Activated CD8-positive, alpha-beta T cell treated with anti-CD3 and anti-CD28 coated beads, Interleukin-2, amount 10 ng/mL, durations not matched to agents 7 days and 5 days (primary cell): ENCODE measurements around the gene LMO7. TPM values are rescaled to one million over a fixed set of nuclear protein-coding genes. Genes with fewer than 3 reads are reported as not detected.

ENCODE experiments used
- ATAC-seq: fragments of 150-1000 bp; cut with Tn5 transposase; one replicate; pipeline ENCODE4 v1.10.0; 2021; ENCODE audit warnings: moderate library complexity
- CTCF ChIA-PET: fragments of 350-600 bp; sonication (Branson Sonifier 250); formaldehyde crosslinking; loops from one replicate; lab custom pipeline; 2021; ENCODE audit warnings: antibody characterized with exemption; lab: Charles Lee
- POLR2A ChIA-PET: fragments of 350-600 bp; sonication (Branson Sonifier 250); formaldehyde crosslinking; loops from one replicate; lab custom pipeline; 2021; ENCODE audit warnings: antibody characterized with exemption; lab: Charles Lee
- DNase-seq: peaks from one replicate; pipeline ENCODE4 v3.0.0-alpha.2; 2020
- H3K27ac Mint-ChIP-seq: one replicate; pipeline ENCODE4 v1.8.0; 2021; ENCODE audit warnings: mild to moderate bottlenecking, mixed read lengths
- H3K27me3 Mint-ChIP-seq: one replicate; pipeline ENCODE4 v1.8.0; 2021; ENCODE audit warnings: low read depth, mixed read lengths
- H3K36me3 Mint-ChIP-seq: one replicate; pipeline ENCODE4 v1.8.0; 2021; ENCODE audit warnings: low read depth, mixed read lengths
- H3K4me1 Mint-ChIP-seq: one replicate; pipeline ENCODE4 v1.8.0; 2021; ENCODE audit warnings: low read depth, mixed read lengths
- H3K4me3 Mint-ChIP-seq: one replicate; pipeline ENCODE4 v1.8.0; 2021; ENCODE audit warnings: mild to moderate bottlenecking, mixed read lengths
- H3K9me3 Mint-ChIP-seq: one replicate; pipeline ENCODE4 v1.8.0; 2022; ENCODE audit warnings: mixed read lengths; ENCODE audit not compliant: insufficient read depth
- total RNA-seq, 2 experiments: library from RNA; stranded (reverse); gene quantifications; one replicate each; pipeline ENCODE4 v1.2.3, GENCODE V29; 2021

LMO7 gene
- total RNA-seq, 2 experiments from 2014 or later = 12.5 to 13.8 TPM

DNA sequence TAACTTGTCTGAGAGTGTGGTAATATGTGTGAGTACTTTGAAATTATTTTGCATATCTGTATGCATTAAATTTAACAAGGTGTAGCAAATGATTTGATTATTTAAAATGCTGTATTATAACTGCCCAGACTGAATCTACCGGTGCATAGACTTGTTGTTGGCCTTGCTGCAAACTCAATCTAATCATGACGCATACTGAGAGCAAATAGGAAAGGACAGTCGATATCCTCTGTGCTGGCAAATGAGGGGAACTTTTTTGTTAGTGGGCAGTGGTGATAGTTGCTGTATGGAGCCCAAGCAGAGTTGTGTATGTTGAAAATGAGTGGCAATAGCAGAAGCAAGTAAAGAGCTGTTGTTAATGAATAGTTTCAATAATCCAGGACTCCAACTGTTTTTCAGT lies 127.4 kb downstream of the LMO7 start:
- no peak overlapping the region for H3K27ac Mint-ChIP-seq
- DNase-seq (no peak), ATAC-seq (no peak)
- no peak overlapping the region for H3K4me3 Mint-ChIP-seq
- H3K4me1 Mint-ChIP-seq = peaks cover 53% of the 10 kb centered on the region
- H3K9me3 Mint-ChIP-seq = peaks cover 3% of the 10 kb centered on the region
- peaks cover 20% of the 10 kb centered on the region for H3K36me3 Mint-ChIP-seq
- CTCF ChIA-PET = interaction anchor here (1.8 to 5.7 kb wide), 2 partner anchors 68 to 113 kb away, joined by 4 to 50 read pairs; no protein-coding TSS in a partner anchor
- POLR2A ChIA-PET = no interaction called here
- no peaks in the 10 kb centered on the region for H3K27me3 Mint-ChIP-seq

DNA sequence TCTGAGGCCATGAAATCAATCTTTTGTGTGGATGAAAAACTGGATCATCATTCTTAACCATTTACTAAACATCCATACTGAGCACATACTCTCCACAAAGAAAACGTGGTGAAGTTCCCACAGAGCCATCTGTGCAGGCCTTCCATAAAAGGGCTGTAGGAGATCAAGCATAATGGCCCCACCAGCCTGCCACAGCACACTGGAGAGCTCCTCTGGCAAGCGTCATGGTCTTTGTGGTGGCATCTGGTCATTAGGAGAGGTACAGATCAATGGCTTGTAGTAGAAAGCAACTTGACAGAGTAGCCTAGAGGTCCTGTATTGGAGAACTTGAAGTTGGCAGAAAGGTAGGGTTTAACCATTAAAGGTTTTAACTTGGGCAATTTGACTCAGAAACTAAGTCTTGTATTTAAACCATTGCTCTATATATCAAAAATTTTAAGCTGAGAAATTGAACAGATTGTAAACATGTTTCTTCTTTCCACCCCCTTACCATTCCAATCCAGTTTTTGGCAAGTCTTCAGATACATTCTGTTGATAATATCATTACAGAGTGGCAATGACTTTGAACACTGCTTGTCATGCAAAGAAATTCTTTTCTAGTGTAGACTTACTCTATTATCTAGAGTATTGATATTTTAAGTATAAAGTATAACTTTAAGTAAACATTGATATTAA lies 128.3 kb downstream of the LMO7 start:
- no peak for DNase-seq
- H3K4me1 Mint-ChIP-seq = peaks cover 50% of the 10 kb centered on the region
- CTCF ChIA-PET = interaction anchor here (1.8 to 5.7 kb wide), 2 partner anchors 69 to 112 kb away, joined by 4 to 50 read pairs; no protein-coding TSS in a partner anchor
- no peak overlapping the region for H3K4me3 Mint-ChIP-seq
- POLR2A ChIA-PET = no interaction called here
- H3K36me3 Mint-ChIP-seq = peaks cover 20% of the 10 kb centered on the region
- no peak overlapping the region for H3K27ac Mint-ChIP-seq
- ATAC-seq = no peak
- H3K9me3 Mint-ChIP-seq = peaks cover 3% of the 10 kb centered on the region
- no peaks in the 10 kb centered on the region for H3K27me3 Mint-ChIP-seq

DNA sequence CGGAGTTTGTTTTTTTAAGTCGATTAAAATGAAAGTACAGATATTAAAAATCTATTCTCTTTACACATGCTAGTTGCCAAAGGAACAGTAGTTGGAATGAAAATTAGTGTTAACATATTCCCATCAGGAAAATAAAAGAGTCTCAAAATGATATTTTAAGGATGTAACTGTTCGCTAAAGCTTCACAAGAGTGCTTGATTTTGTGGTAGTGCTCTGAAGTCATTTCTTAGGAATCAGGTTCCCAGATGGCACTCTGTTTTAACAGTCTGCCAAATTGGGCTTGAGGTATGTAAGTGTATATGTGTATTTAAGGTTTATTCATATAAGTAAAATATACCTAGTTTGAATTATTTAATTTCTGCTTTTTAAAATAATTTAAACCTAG lies 128.8 kb downstream of the LMO7 start:
- Mint-ChIP-seq H3K9me3 (peaks cover 3% of the 10 kb centered on the region), H3K4me1 (peaks cover 46% of the 10 kb centered on the region), H3K36me3 (peaks cover 20% of the 10 kb centered on the region), H3K27me3 (no peaks in the 10 kb centered on the region), H3K27ac (no peak overlapping the region), H3K4me3 (no peak overlapping the region)
- DNase-seq (no peak), ATAC-seq (no peak)
- POLR2A ChIA-PET = no interaction called here
- CTCF ChIA-PET = interaction anchor here (1.8 kb wide), 1 partner anchor 112 kb away, joined by 4 read pairs; no protein-coding TSS in a partner anchor

DNA sequence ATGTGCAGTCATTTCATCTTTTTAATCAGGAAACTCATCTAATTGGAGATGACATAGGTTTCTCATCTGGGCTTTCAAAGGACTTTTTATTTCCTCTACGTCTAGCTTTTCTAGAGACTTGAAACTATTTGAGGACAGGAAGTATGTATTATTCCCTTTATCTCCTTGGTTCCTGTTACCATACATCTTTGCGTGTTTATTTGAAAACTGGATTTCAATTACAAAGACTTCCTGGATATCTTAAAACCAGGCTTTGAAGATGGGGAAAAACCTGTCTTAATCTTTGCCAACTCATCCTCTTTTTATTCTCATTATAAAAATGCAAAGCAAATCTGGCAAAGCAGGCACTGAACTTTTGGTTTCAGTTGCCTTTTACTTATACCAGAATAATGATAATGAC lies 130.5 kb downstream of the LMO7 start:
- ChIA-PET POLR2A (interaction anchor here (0.6 kb wide), 1 partner anchor 95 kb away, joined by 3 read pairs; no protein-coding TSS in a partner anchor), CTCF (interaction anchor here (3.1 kb wide), 1 partner anchor 71 kb away, joined by 11 read pairs; no protein-coding TSS in a partner anchor)
- H3K9me3 Mint-ChIP-seq = peaks cover 3% of the 10 kb centered on the region
- ATAC-seq = no peak
- peaks cover 36% of the 10 kb centered on the region for H3K4me1 Mint-ChIP-seq
- no peak for DNase-seq
- no peaks in the 10 kb centered on the region for H3K27me3 Mint-ChIP-seq
- H3K4me3 Mint-ChIP-seq = no peak overlapping the region
- peaks cover 20% of the 10 kb centered on the region for H3K36me3 Mint-ChIP-seq
- H3K27ac Mint-ChIP-seq = no peak overlapping the region

DNA sequence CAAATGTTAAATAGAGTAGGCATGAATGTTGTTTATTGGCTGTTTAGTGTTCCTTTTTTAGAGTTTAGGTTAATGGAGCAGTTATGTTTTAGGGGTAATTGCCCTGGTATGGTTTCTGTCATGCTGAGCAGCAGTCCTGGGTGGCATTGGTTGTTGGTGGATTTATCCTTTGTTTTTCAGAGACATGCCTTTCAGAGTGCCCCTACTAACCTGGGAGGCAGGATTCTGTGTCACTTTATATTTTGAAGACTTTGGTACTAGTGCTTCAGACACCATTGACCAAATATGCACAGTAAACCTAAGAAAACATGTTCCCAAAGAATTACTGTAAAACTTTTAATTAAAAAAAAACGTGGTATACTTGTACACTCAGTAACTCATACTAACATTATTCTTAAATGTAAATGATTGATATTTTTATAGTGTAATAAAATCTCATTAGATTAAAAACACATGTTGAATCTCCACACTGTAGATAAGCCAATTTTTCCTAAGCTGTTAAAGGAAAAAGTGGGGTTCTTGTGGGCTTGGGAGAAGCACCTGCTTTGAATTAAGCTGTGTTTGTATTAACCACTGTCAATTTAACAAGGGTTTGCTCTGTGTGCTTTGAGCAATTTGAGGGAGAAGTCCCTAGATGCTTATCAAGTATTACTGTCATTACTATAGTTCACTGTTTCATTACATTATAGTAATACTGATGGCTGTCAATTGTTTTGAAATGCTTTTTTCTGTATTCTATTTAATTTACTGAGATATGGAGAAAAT lies 133.2 kb downstream of the LMO7 start:
- ChIA-PET CTCF (interaction anchor here (1.1 to 3.1 kb wide), 2 partner anchors 10 to 73 kb away, joined by 3 to 11 read pairs; no protein-coding TSS in a partner anchor), POLR2A (no interaction called here)
- peaks cover 20% of the 10 kb centered on the region for H3K4me1 Mint-ChIP-seq
- peaks cover 14% of the 10 kb centered on the region for H3K36me3 Mint-ChIP-seq
- H3K9me3 Mint-ChIP-seq = peaks cover 3% of the 10 kb centered on the region
- DNase-seq = no peak
- no peak overlapping the region for H3K27ac Mint-ChIP-seq
- no peak overlapping the region for H3K4me3 Mint-ChIP-seq
- no peaks in the 10 kb centered on the region for H3K27me3 Mint-ChIP-seq
- no peak for ATAC-seq

DNA sequence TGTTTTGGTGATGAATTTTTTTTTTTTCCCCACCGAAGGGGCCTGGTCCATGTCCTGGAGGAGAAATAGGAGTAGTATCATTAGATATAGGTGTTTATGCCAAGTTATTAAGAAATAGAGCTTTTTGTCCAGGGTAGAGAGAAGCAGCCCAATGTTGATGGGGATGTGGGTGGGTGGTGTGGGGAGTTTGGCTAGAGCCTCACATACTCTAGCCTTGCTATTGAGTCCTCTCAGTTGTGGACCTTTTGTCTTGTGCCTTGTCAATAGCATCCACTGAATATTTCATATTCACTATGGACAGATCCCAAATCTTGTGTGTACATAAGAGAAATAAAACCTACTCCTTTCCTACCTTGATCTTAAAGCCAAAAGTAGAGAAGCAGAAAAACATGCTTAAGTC lies 134.0 kb downstream of the LMO7 start:
- Mint-ChIP-seq H3K9me3 (peaks cover 3% of the 10 kb centered on the region), H3K36me3 (peaks cover 14% of the 10 kb centered on the region), H3K4me1 (peaks cover 20% of the 10 kb centered on the region), H3K4me3 (no peak overlapping the region), H3K27ac (no peak overlapping the region), H3K27me3 (no peaks in the 10 kb centered on the region)
- POLR2A ChIA-PET = no interaction called here
- ATAC-seq = no peak
- CTCF ChIA-PET = no interaction called here
- DNase-seq = no peak

DNA sequence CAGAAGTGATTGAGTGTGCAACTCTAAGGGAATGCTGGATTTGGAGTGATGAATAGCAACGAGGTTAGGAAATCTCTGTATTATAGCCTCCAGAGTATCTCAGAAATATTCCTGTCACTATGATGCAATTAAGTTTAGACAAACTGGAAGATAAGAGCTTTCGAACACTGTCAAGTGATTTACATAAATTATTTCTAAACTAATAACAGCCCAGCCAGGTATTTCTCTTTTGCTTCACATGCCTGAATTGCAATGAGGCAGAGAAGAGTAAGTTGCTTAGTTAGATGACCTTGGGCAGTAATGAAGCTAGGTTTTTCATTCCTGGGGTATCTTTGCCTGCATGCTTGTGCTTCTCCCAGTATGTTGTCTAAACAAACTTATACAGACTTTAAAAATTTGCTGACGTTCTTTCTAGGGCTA lies 134.5 kb downstream of the LMO7 start:
- no peaks in the 10 kb centered on the region for H3K27me3 Mint-ChIP-seq
- CTCF ChIA-PET = no interaction called here
- peaks cover 17% of the 10 kb centered on the region for H3K4me1 Mint-ChIP-seq
- ATAC-seq = no peak
- POLR2A ChIA-PET = no interaction called here
- peaks cover 3% of the 10 kb centered on the region for H3K9me3 Mint-ChIP-seq
- H3K36me3 Mint-ChIP-seq = peaks cover 11% of the 10 kb centered on the region
- no peak overlapping the region for H3K4me3 Mint-ChIP-seq
- no peak overlapping the region for H3K27ac Mint-ChIP-seq
- DNase-seq = no peak

DNA sequence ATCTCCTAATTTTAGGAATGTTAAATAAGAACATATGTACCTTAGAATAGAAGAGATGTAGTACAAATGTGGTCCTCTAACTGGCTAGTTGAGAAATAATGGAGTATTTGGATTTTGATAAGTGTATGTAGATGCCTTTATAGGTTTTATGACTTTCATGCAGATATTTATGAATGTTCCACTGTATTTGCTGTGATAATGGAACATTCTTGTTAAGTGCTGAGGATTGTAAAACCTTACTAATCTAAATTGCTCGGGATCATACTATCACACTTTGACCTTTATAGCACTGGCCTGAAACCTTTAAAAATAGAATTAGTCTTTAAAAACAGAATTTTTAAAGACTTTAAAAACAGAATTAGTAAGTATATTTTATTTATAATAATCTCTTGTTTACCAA lies 135.1 kb downstream of the LMO7 start:
- no peak for DNase-seq
- no peak for ATAC-seq
- POLR2A ChIA-PET = no interaction called here
- Mint-ChIP-seq H3K27me3 (no peaks in the 10 kb centered on the region), H3K4me3 (no peak overlapping the region), H3K36me3 (peaks cover 4% of the 10 kb centered on the region), H3K4me1 (peaks cover 11% of the 10 kb centered on the region), H3K27ac (no peak overlapping the region), H3K9me3 (peaks cover 2% of the 10 kb centered on the region)
- CTCF ChIA-PET = no interaction called here

DNA sequence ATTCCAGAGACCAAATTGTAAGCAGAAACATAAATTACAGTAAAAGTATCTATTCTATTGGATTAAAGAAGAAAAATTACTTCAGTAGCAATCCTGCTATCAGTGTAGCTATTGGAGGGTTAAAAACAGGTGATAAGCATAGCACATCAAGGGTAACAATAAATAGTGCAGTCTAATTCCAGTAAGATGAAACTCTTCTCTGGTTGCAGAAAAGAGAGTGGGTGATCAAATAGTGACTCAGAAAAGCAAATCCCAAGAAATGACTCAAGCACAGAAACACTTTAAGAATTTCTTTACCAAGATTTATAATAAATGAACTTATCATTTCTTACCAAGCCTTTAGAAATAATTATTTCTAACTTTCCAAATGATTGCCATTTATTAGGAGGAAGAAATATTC lies 135.7 kb downstream of the LMO7 start:
- Mint-ChIP-seq H3K36me3 (peaks cover under 1% of the 10 kb centered on the region), H3K9me3 (no peaks in the 10 kb centered on the region), H3K27ac (no peak overlapping the region), H3K4me1 (peaks cover 5% of the 10 kb centered on the region), H3K27me3 (no peaks in the 10 kb centered on the region), H3K4me3 (no peak overlapping the region)
- ChIA-PET CTCF (no interaction called here), POLR2A (no interaction called here)
- ATAC-seq = no peak
- no peak for DNase-seq

DNA sequence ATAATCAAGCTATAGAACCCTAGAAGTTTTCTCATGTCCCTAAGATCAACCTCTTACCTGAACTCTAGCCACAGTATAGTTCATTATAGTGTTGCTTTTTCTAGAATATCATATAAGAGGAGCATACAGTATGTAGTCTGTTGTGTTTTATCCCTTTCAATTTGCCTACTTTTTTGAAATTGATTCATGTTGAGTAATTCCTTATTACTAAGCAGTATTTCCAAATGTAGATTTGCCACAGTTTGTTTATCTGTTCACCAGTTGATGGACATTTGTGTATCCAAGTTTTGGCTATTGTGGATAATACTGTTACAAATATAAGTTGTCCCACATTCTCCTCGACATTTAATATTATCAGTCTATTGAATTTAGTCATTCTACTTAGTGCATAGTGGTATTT lies 138.0 kb downstream of the LMO7 start:
- no peak overlapping the region for H3K4me3 Mint-ChIP-seq
- ChIA-PET CTCF (interaction anchor here (1.0 kb wide), 1 partner anchor 12 kb away, joined by 3 read pairs; no protein-coding TSS in a partner anchor), POLR2A (no interaction called here)
- no peaks in the 10 kb centered on the region for H3K9me3 Mint-ChIP-seq
- DNase-seq (no peak), ATAC-seq (no peak)
- H3K27me3 Mint-ChIP-seq = no peaks in the 10 kb centered on the region
- no peak overlapping the region for H3K27ac Mint-ChIP-seq
- H3K36me3 Mint-ChIP-seq = peaks cover 5% of the 10 kb centered on the region
- no peaks in the 10 kb centered on the region for H3K4me1 Mint-ChIP-seq

DNA sequence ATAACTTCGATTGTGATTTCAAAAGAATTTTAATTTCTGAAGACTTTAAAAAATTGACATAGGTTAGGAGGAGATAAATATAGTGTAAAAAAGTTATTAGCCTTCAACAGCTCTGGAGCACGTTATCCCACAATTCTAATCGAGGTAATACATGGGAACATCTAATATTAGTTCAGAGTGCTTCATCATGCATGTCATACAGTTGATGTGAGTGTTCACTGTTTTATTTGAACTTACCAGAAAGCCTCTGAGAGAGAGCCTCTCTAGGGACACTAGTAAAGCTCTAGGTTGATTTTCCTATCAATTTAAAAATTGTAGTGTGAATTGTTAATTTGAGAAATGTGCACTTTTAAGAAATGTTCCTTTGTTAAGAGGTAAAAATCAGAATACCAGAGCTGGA lies 140.4 kb downstream of the LMO7 start:
- ATAC-seq (no peak), DNase-seq (no peak)
- Mint-ChIP-seq H3K36me3 (peaks cover 8% of the 10 kb centered on the region), H3K27ac (no peak overlapping the region), H3K4me3 (no peak overlapping the region), H3K9me3 (peaks cover 8% of the 10 kb centered on the region), H3K27me3 (no peaks in the 10 kb centered on the region), H3K4me1 (no peaks in the 10 kb centered on the region)
- CTCF ChIA-PET = interaction anchor here (0.9 to 1.5 kb wide), 3 partner anchors 16 to 81 kb away, joined by 3 to 5 read pairs (median 4); no protein-coding TSS in a partner anchor
- POLR2A ChIA-PET = no interaction called here

DNA sequence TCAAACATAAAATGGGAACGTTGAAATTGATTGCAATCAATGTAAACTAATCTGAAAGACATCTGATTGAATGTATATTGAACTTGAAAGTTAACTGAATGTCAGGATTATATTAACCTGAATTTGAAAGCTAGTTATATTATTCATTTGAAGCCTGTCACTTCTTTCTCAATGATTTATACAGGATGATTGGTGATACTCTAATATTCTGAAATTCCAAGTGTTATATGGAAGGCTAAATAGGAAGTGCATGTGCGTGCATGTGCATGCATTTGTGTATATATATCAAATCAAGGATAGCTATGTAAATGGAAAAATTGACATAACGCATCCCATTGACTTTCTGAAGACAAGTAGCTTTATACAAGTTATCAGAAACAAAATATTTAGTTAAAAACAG lies 143.3 kb downstream of the LMO7 start:
- Mint-ChIP-seq H3K27ac (no peak overlapping the region), H3K4me1 (no peaks in the 10 kb centered on the region), H3K27me3 (no peaks in the 10 kb centered on the region), H3K36me3 (peaks cover 14% of the 10 kb centered on the region), H3K4me3 (no peak overlapping the region), H3K9me3 (peaks cover 8% of the 10 kb centered on the region)
- no peak for DNase-seq
- POLR2A ChIA-PET = no interaction called here
- no peak for ATAC-seq
- CTCF ChIA-PET = interaction anchor here (1.7 kb wide), 1 partner anchor 83 kb away, joined by 5 read pairs; no protein-coding TSS in a partner anchor
